SK-N-SH treated with all-trans-retinoic acid at 6 μM for 48 hours (cell line): ENCODE results near the gene PRDM5.

Experiments used
- ATAC-seq: fragments of 200-7000 bp; cut with Tn5 transposase; 3 replicates; pipeline ENCODE4 v1.9.1; 2020; ENCODE audit warnings: mild to moderate bottlenecking, moderate library complexity
- ARNTL ChIP-seq: fragments of 450-650 bp; formaldehyde crosslinking; IDR thresholded peaks from 2 replicates; pipeline ENCODE4 v1.5.0; 2020; ENCODE audit warnings: low read depth, mild to moderate bottlenecking, moderate library complexity, borderline replicate concordance
- BACH2 ChIP-seq: fragments of 250-450 bp; sonication (Bioruptor Pico); IDR thresholded peaks from 2 replicates; pipeline ENCODE4 v1.9.0; 2021; ENCODE audit warnings: mild to moderate bottlenecking, borderline replicate concordance
- CREB5 ChIP-seq: fragments of 250-450 bp; sonication (Bioruptor Pico); IDR thresholded peaks from 2 replicates; pipeline ENCODE4 v1.5.1; 2020; ENCODE audit warnings: low read depth, mild to moderate bottlenecking, moderate library complexity
- CSDC2 ChIP-seq: fragments of 250-450 bp; sonication (Bioruptor Pico); IDR thresholded peaks from 2 replicates; pipeline ENCODE4 v1.5.0; 2020; ENCODE audit warnings: mild to moderate bottlenecking, moderate library complexity
- CSRNP3 ChIP-seq: fragments of 250-450 bp; sonication (Bioruptor Pico); IDR thresholded peaks from 2 replicates; pipeline ENCODE4 v1.5.1; 2021; ENCODE audit warnings: mild to moderate bottlenecking, moderate library complexity
- ESRRG ChIP-seq: fragments of 250-450 bp; sonication (Bioruptor Pico); IDR thresholded peaks from 2 replicates; pipeline ENCODE4 v1.6.1; 2021; ENCODE audit warnings: mild to moderate bottlenecking
- GLIS3 ChIP-seq: fragments of 250-450 bp; sonication (Bioruptor Pico); IDR thresholded peaks from 2 replicates; pipeline ENCODE4 v1.5.0; 2020; ENCODE audit warnings: mild to moderate bottlenecking, moderate library complexity
- ISL1 ChIP-seq: fragments of 250-450 bp; sonication (Bioruptor Pico); IDR thresholded peaks from 2 replicates; pipeline ENCODE4 v2.1.2; 2022; ENCODE audit warnings: mild to moderate bottlenecking, moderate library complexity
- PATZ1 ChIP-seq: fragments of 250-450 bp; sonication (Bioruptor Pico); IDR thresholded peaks from 2 replicates; pipeline ENCODE4 v1.8.0; 2020; ENCODE audit warnings: mild to moderate bottlenecking, moderate library complexity, borderline replicate concordance
- POU6F1 ChIP-seq: fragments of 250-450 bp; sonication (Bioruptor Pico); IDR thresholded peaks from 2 replicates; pipeline ENCODE4 v1.8.0; 2021; ENCODE audit warnings: low read depth, mild to moderate bottlenecking, moderate library complexity, borderline replicate concordance
- PPARA ChIP-seq: fragments of 250-450 bp; sonication (Bioruptor Pico); IDR thresholded peaks from 2 replicates; pipeline ENCODE4 v1.5.0; 2020; ENCODE audit warnings: mild to moderate bottlenecking, borderline replicate concordance
- RARB ChIP-seq: fragments of 250-450 bp; sonication (Bioruptor Pico); IDR thresholded peaks from 2 replicates; pipeline ENCODE4 v1.8.0; 2021; ENCODE audit warnings: mild to moderate bottlenecking, moderate library complexity
- SNAI2 ChIP-seq: fragments of 250-450 bp; sonication (Bioruptor Pico); IDR thresholded peaks from 2 replicates; pipeline ENCODE4 v1.5.0; 2020; ENCODE audit warnings: mild to moderate bottlenecking, moderate library complexity
- TCF4 ChIP-seq: fragments of 250-450 bp; sonication (Bioruptor Pico); IDR thresholded peaks from 2 replicates; pipeline ENCODE4 v1.8.0; 2021; ENCODE audit warnings: mild to moderate bottlenecking, moderate library complexity, borderline replicate concordance
- TOX ChIP-seq: fragments of 250-450 bp; sonication (Bioruptor Pico); IDR thresholded peaks from 2 replicates; pipeline ENCODE4 v1.8.0; 2021; ENCODE audit warnings: mild to moderate bottlenecking, moderate library complexity, borderline replicate concordance
- TSHZ2 ChIP-seq: fragments of 250-450 bp; sonication (Bioruptor Pico); IDR thresholded peaks from 2 replicates; pipeline ENCODE4 v1.5.0; 2020; ENCODE audit warnings: mild to moderate bottlenecking, moderate library complexity
- ZC3H10 ChIP-seq: fragments of 250-450 bp; sonication (Bioruptor Pico); IDR thresholded peaks from 2 replicates; pipeline ENCODE4 v1.5.1; 2021; ENCODE audit warnings: mild to moderate bottlenecking, moderate library complexity
- ZFP3 ChIP-seq: fragments of 250-450 bp; sonication (Bioruptor Pico); IDR thresholded peaks from 2 replicates; pipeline ENCODE4 v1.5.0; 2020; ENCODE audit warnings: mild to moderate bottlenecking, moderate library complexity
- ZFP30 ChIP-seq: fragments of 450-650 bp; formaldehyde crosslinking; IDR thresholded peaks from 2 replicates; pipeline ENCODE4 v1.5.0; 2022; ENCODE audit warnings: mild to moderate bottlenecking, moderate library complexity
- ZNF565 ChIP-seq: fragments of 450-650 bp; formaldehyde crosslinking; conservative IDR thresholded peaks from 2 replicates; pipeline ENCODE4 v1.5.0; 2020; ENCODE audit warnings: low read depth, mild to moderate bottlenecking, moderate library complexity
- ZNF70 ChIP-seq: fragments of 450-650 bp; formaldehyde crosslinking; IDR thresholded peaks from 2 replicates; pipeline ENCODE4 v1.5.0; 2020; ENCODE audit warnings: mild to moderate bottlenecking, moderate library complexity
- ZNF8 ChIP-seq: fragments of 450-650 bp; formaldehyde crosslinking; IDR thresholded peaks from 2 replicates; pipeline ENCODE4 v1.5.0; 2020; ENCODE audit warnings: mild to moderate bottlenecking, moderate library complexity

Gene PRDM5

GRCh38 chr4:120940547-120940946 is 18.0 kb upstream of the PRDM5 start:
- no peak for TF ChIP-seq ISL1
- TF ChIP-seq ZC3H10 (CRISPR knock-in tag): no peak
- no peak for TF ChIP-seq ARNTL (CRISPR knock-in tag)
- no peak for TF ChIP-seq ZFP3 (CRISPR knock-in tag)
- no peak for TF ChIP-seq TOX (CRISPR knock-in tag)
- TF ChIP-seq TSHZ2: no peak
- TF ChIP-seq CSDC2 (CRISPR knock-in tag): no peak
- no peak for TF ChIP-seq GLIS3 (CRISPR knock-in tag)
- no peak for TF ChIP-seq POU6F1 (CRISPR knock-in tag)
- TF ChIP-seq CSRNP3 (CRISPR knock-in tag): no peak
- TF ChIP-seq RARB (CRISPR knock-in tag): no peak
- TF ChIP-seq CREB5 (CRISPR knock-in tag): no peak
- TF ChIP-seq TCF4 (CRISPR knock-in tag): no peak
- no peak for TF ChIP-seq ZNF8
- TF ChIP-seq ZFP30 (CRISPR knock-in tag): no peak
- no peak for TF ChIP-seq ESRRG (CRISPR knock-in tag)
- no peak for TF ChIP-seq BACH2
- no peak for TF ChIP-seq PATZ1 (CRISPR knock-in tag)
- TF ChIP-seq ZNF70 (CRISPR knock-in tag): no peak
- no peak for TF ChIP-seq PPARA (CRISPR knock-in tag)
- no peak for ATAC-seq

- ATAC-seq: peak; percentile 49; the same call in 2 of the 3 replicates
Observed at GRCh38 chr4:120939693-120940092, 17.2 kb upstream of the PRDM5 start.

GRCh38 chr4:120929847-120930246 is 7.3 kb upstream of the PRDM5 start:
- TF ChIP-seq CSDC2 (CRISPR knock-in tag) (no peak), CSRNP3 (CRISPR knock-in tag) (no peak), TOX (CRISPR knock-in tag) (no peak), ZNF70 (CRISPR knock-in tag) (no peak), TCF4 (CRISPR knock-in tag) (no peak), ZFP3 (CRISPR knock-in tag) (no peak), TSHZ2 (no peak), BACH2 (no peak), GLIS3 (CRISPR knock-in tag) (no peak), SNAI2 (CRISPR knock-in tag) (no peak), ZFP30 (CRISPR knock-in tag) (no peak), ZNF8 (no peak), ARNTL (CRISPR knock-in tag) (no peak), ISL1 (no peak), ZNF565 (no peak), ZC3H10 (CRISPR knock-in tag) (no peak), PPARA (CRISPR knock-in tag) (no peak)
- no peak for ATAC-seq

More at GRCh38 chr4:120939693-120940092, 17.2 kb upstream of the PRDM5 start:
- TF ChIP-seq ESRRG (CRISPR knock-in tag): no peak
- TF ChIP-seq, all 23 proteins: peak for 0
